ENCODE results near the gene INTS3. TPM values are rescaled to one million over a fixed set of nuclear protein-coding genes. Genes with fewer than 3 reads are reported as not detected.

Gene INTS3
- total RNA-seq, 4 donors from 2014 or later, result 38.3 to 75.4 (median 43.9) TPM

GRCh38 chr1:153733970-153734369, 6.1 kb downstream of the INTS3 start:
- Histone ChIP-seq H3K27me3 (no peaks in the 10 kb centered on the region), H3K4me3 (no peak overlapping the region), H3K27ac (no peak overlapping the region), H3K4me1 (peaks cover 23% of the 10 kb centered on the region), H3K9me3 (no peaks in the 10 kb centered on the region), H3K36me3 (peaks cover 6% of the 10 kb centered on the region)
- 62% methylated on average over 1 of the region's 1 CpG for WGBS
- TF ChIP-seq POLR2A (IDR thresholded peaks at IDR 0.05), result no peak
- TF ChIP-seq POLR2AphosphoS5 (IDR thresholded peaks at IDR 0.05), result no peak
- no peak for DNase-seq (ENCODE audit: low spot score in 2 of 2)

DNA sequence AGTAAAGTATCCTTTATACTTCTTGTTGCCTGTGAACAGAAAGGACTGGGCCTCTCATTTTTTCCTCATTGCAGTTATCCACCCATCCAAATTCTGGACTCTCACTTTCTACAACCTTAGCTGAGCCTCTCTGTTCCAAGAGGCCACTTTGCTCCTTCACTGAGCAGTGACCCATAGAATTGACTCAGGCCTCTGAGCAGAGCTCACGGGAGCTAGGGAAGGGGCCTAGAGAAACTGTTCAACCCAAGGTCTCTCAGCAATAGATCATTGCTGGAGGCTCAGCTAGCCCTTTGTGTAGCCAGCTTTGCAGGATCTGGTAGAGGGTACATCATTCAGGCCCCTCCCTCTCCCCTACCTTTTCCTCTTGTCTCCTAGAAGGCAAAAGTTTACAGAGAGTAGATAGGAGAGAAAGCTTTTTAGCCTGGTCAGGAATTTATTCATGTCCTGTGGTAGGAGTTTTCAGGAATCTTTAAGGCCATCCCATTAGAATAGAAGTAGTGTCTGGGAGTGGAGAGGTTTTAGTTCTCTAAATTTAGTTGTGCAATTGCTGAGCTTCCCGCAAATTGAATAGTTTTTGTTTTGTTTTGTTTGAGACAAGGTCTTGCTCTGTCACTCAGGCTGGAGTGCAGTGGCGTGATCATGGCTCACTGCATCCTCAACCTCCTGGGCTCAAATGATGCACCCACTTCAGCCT, 6.7 kb downstream of the INTS3 start:
- Histone ChIP-seq H3K4me3 (no peak overlapping the region), H3K27ac (no peak overlapping the region), H3K9me3 (no peaks in the 10 kb centered on the region), H3K36me3 (peaks cover 12% of the 10 kb centered on the region), H3K4me1 (peaks cover 17% of the 10 kb centered on the region), H3K27me3 (no peaks in the 10 kb centered on the region)
- no peak for DNase-seq (ENCODE audit: low spot score in 2 of 2)
- TF ChIP-seq CTCF (IDR thresholded peaks at IDR 0.05) (no peak), EP300 (IDR thresholded peaks at IDR 0.05) (no peak), POLR2AphosphoS5 (IDR thresholded peaks at IDR 0.05) (no peak), POLR2A (IDR thresholded peaks at IDR 0.05) (no peak)
- 89% methylated on average over 3 of the region's 3 CpGs for WGBS

DNA sequence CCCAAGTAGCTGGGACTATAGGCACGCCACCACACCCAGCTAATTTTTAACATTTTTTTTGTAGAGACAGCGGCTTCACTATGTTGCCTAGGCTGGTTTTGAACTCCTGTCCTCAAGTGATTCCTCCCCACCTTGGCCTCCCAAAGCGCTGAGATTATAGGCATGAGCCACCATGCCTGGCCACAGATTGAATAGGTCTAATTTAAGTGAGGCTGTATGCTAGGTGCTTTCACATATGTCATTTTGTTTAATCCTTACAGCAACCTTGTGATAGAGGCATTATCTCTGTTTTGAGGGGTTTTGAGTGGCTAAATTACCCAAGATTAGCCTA, 7.2 kb downstream of the INTS3 start:
- TF ChIP-seq EP300 (IDR thresholded peaks at IDR 0.05) (no peak), POLR2A (IDR thresholded peaks at IDR 0.05) (no peak), POLR2AphosphoS5 (IDR thresholded peaks at IDR 0.05) (no peak), CTCF (IDR thresholded peaks at IDR 0.05) (no peak)
- Histone ChIP-seq H3K4me1 (peaks cover 13% of the 10 kb centered on the region), H3K27ac (no peak overlapping the region), H3K9me3 (no peaks in the 10 kb centered on the region), H3K36me3 (peaks cover 16% of the 10 kb centered on the region), H3K4me3 (no peak overlapping the region), H3K27me3 (no peaks in the 10 kb centered on the region)
- WGBS, result 91% methylated on average over 3 of the region's 3 CpGs
- DNase-seq (ENCODE audit: low spot score in 2 of 2), result no peak

GRCh38 chr1:153741986-153742385, 14.1 kb downstream of the INTS3 start:
- WGBS, result 74% methylated on average over 2 of the region's 2 CpGs
- Histone ChIP-seq H3K27ac (no peak overlapping the region), H3K9me3 (no peaks in the 10 kb centered on the region), H3K4me3 (no peak overlapping the region), H3K36me3 (peaks cover 68% of the 10 kb centered on the region), H3K4me1 (no peaks in the 10 kb centered on the region), H3K27me3 (no peaks in the 10 kb centered on the region)
- no peak for DNase-seq (ENCODE audit: low spot score in 2 of 2)
- TF ChIP-seq POLR2A (IDR thresholded peaks at IDR 0.05) (no peak), CTCF (IDR thresholded peaks at IDR 0.05) (no peak), EP300 (IDR thresholded peaks at IDR 0.05) (no peak), POLR2AphosphoS5 (IDR thresholded peaks at IDR 0.05) (no peak)

DNA sequence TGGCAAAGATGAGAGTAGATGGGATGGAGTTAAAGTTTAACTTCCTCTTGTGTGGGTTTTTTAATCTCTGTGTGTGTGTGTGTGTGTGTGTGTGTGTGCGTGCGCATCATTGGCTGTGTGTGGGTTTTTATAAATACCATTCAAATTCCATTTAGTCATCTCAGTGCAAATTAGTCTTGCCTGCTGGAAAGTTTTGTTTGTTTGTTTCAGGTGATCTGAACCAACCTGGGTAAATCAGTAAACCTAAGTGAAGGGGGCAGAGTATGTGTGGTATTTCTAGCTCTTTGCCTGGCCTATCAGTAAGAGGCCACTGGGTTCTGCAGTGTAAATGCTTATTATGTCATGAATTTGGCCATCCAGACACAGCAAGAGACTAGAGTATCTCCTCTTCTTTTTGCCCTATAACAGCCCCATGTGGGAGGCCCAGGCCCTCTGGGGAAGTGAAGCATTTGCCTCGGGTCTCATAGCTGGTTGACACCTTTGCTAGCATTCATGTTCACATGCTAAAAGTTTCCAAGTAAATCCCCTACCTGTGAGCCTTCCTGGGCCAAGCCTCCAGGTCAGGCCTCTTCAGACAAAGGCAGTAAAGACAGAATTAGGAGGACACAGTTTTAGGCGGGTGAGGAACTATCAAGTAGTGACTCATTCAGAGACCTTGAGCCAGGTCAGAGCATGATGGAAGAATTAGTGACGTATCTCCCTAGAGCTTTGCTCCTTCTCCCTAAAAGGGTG, 14.7 kb downstream of the INTS3 start:
- no peak overlapping the region for H3K4me3 ChIP-seq
- no peaks in the 10 kb centered on the region for H3K4me1 ChIP-seq
- H3K36me3 ChIP-seq, result peaks cover 72% of the 10 kb centered on the region
- H3K27me3 ChIP-seq, result no peaks in the 10 kb centered on the region
- H3K9me3 ChIP-seq, result no peaks in the 10 kb centered on the region
- WGBS, result 65% methylated on average over 5 of the region's 5 CpGs
- peak overlapping the region; percentile 43 for H3K27ac ChIP-seq
- DNase-seq (ENCODE audit: low spot score in 2 of 2), result no peak
- TF ChIP-seq CTCF (IDR thresholded peaks at IDR 0.05), result no peak
- no peak for TF ChIP-seq EP300 (IDR thresholded peaks at IDR 0.05)
- TF ChIP-seq POLR2AphosphoS5 (IDR thresholded peaks at IDR 0.05), result no peak
- TF ChIP-seq POLR2A (IDR thresholded peaks at IDR 0.05), result no peak

All from suprapubic skin (tissue), 4 donors.